Astrocyte of the spinal cord (primary cell): ENCODE measurements around the gene MCTP1.

Source experiments
- DNase-seq: peaks from one replicate; pipeline ENCODE4 v3.0.0; 2011; ENCODE audit warnings: low read depth, low spot score
- H3K4me3 ChIP-seq: 2 replicates; pipeline ENCODE4 v1.5.1; 2011; ENCODE audit warnings: low read depth, mild to moderate bottlenecking, low read length, moderate library complexity
- CTCF ChIP-seq: IDR thresholded peaks from 2 replicates; pipeline ENCODE4 v1.5.1; 2012; ENCODE audit warnings: low read depth, mild to moderate bottlenecking, low read length, inconsistent platforms
- in situ Hi-C: cut with HindIII; loops from 2 replicates; pipeline ENCODE4 v1.10.0; 2017; ENCODE audit warnings: low sequenced_read_pairs

Gene MCTP1

GRCh38 chr5:94810281-94810680, 474.6 kb downstream of the MCTP1 start:
- TF ChIP-seq CTCF: no peak
- in situ Hi-C loops: no loop called here
- no peak for DNase-seq
- no peak overlapping the region for H3K4me3 ChIP-seq

- TF ChIP-seq CTCF: no peak
- no peak for DNase-seq
- no peak overlapping the region for H3K4me3 ChIP-seq
- in situ Hi-C loops: no loop called here
Observed at GRCh38 chr5:94808497-94808896, 476.4 kb downstream of the MCTP1 start.

GRCh38 chr5:94807985-94808384, 476.9 kb downstream of the MCTP1 start:
- no peak for DNase-seq
- no peak overlapping the region for H3K4me3 ChIP-seq
- in situ Hi-C loops: no loop called here
- no peak for TF ChIP-seq CTCF

GRCh38 chr5:94802450-94802849, 482.4 kb downstream of the MCTP1 start:
- in situ Hi-C loops: no loop called here
- no peak for TF ChIP-seq CTCF
- peak; percentile 16 for DNase-seq
- H3K4me3 ChIP-seq: no peak overlapping the region

GRCh38 chr5:94796586-94796985, 488.3 kb downstream of the MCTP1 start:
- no peak overlapping the region for H3K4me3 ChIP-seq
- TF ChIP-seq CTCF: no peak
- DNase-seq: no peak
- in situ Hi-C loops: no loop called here

- H3K4me3 ChIP-seq: no peak overlapping the region
- no peak for TF ChIP-seq CTCF
- no peak for DNase-seq
- in situ Hi-C loops: no loop called here
Observed at GRCh38 chr5:94793816-94794198, 491.1 kb downstream of the MCTP1 start.
